HepG2 (cell line): ENCODE results near the gene RNF208. TPM values are rescaled to one million over a fixed set of nuclear protein-coding genes. Genes with fewer than 3 reads are reported as not detected.
A peak's percentile ranks its signal among the peaks of the same experiment; 100 is the strongest.

Experiments used
- AKNA ChIP-seq: sonication (generic); formaldehyde crosslinking; IDR thresholded peaks from 2 replicates; pipeline ENCODE4 v1.4.0; 2020; ENCODE audit warnings: missing genetic modification reagents, borderline replicate concordance
- DNMT1 ChIP-seq: sonication (generic); formaldehyde crosslinking; IDR thresholded peaks from 2 replicates; pipeline ENCODE4 v1.5.1; 2020; ENCODE audit warnings: mild to moderate bottlenecking, missing genetic modification reagents
- HCFC1 ChIP-seq: fragments of 150-350 bp; IDR thresholded peaks from 2 replicates; pipeline ENCODE4 v1.6.1; 2014; ENCODE audit warnings: low read depth, low read length
- IRF1 ChIP-seq: sonication (generic); formaldehyde crosslinking; IDR thresholded peaks from 2 replicates; pipeline ENCODE4 v1.4.0; 2020; ENCODE audit warnings: low read depth, mild to moderate bottlenecking, missing genetic modification reagents
- KAT8 ChIP-seq: IDR thresholded peaks from 2 replicates; pipeline ENCODE4 v1.6.1; 2016; ENCODE audit warnings: missing genetic modification reagents, missing compliant biosample characterization
- MYC ChIP-seq: sonication (generic); formaldehyde crosslinking; IDR thresholded peaks from 2 replicates; pipeline ENCODE4 v1.9.0; 2021; ENCODE audit warnings: missing genetic modification reagents, borderline replicate concordance
- PAF1 ChIP-seq: IDR thresholded peaks from 2 replicates; pipeline ENCODE4 v1.6.1; 2016; ENCODE audit warnings: missing genetic modification reagents, missing compliant biosample characterization
- PHF8 ChIP-seq: sonication (generic); formaldehyde crosslinking; IDR thresholded peaks from 2 replicates; pipeline ENCODE4 v1.5.0; 2020; ENCODE audit warnings: missing genetic modification reagents
- SMARCE1 ChIP-seq: fragments of 450-650 bp; IDR thresholded peaks from 2 replicates; pipeline ENCODE4 v1.6.1; 2017; ENCODE audit warnings: borderline replicate concordance
- TARDBP ChIP-seq: sonication (generic); formaldehyde crosslinking; IDR thresholded peaks from 2 replicates; pipeline ENCODE4 v1.8.0; 2022; ENCODE audit warnings: mild to moderate bottlenecking, missing genetic modification reagents
- TMF1 ChIP-seq: sonication (generic); formaldehyde crosslinking; IDR thresholded peaks from 2 replicates; pipeline ENCODE4 v1.8.1; 2022; ENCODE audit warnings: low read depth, missing genetic modification reagents
- U2AF2 ChIP-seq: fragments of 200-400 bp; formaldehyde crosslinking; IDR thresholded peaks from 2 replicates; pipeline ENCODE4 v1.6.1; 2017; ENCODE audit warnings: low read depth, mild to moderate bottlenecking, low read length
- ZBTB8A ChIP-seq: sonication (generic); formaldehyde crosslinking; IDR thresholded peaks from 2 replicates; pipeline ENCODE4 v1.4.0; 2020; ENCODE audit warnings: mild to moderate bottlenecking, low read depth, missing genetic modification reagents, borderline replicate concordance
- ZFP37 ChIP-seq: sonication (generic); formaldehyde crosslinking; IDR thresholded peaks from 2 replicates; pipeline ENCODE4 v1.4.0; 2020; ENCODE audit warnings: missing genetic modification reagents, borderline replicate concordance
- ZKSCAN5 ChIP-seq: sonication (generic); formaldehyde crosslinking; IDR thresholded peaks from 2 replicates; pipeline ENCODE4 v1.5.1; 2020; ENCODE audit warnings: mild to moderate bottlenecking, missing genetic modification reagents
- ZNF33B ChIP-seq: sonication (generic); formaldehyde crosslinking; IDR thresholded peaks from 2 replicates; pipeline ENCODE4 v1.5.1; 2020; ENCODE audit warnings: mild to moderate bottlenecking, missing genetic modification reagents
- ZNF451 ChIP-seq: sonication (generic); formaldehyde crosslinking; IDR thresholded peaks from 2 replicates; pipeline ENCODE4 v1.5.0; 2020; ENCODE audit warnings: mild to moderate bottlenecking, missing genetic modification reagents
- ZNF510 ChIP-seq: sonication (generic); formaldehyde crosslinking; IDR thresholded peaks from 2 replicates; pipeline ENCODE4 v1.4.0; 2020; ENCODE audit warnings: low read depth, mild to moderate bottlenecking, missing genetic modification reagents
- ZNF543 ChIP-seq: sonication (generic); formaldehyde crosslinking; IDR thresholded peaks from 2 replicates; pipeline ENCODE4 v1.4.0; 2020; ENCODE audit warnings: mild to moderate bottlenecking, missing genetic modification reagents
- ZNF772 ChIP-seq: sonication (generic); formaldehyde crosslinking; IDR thresholded peaks from 2 replicates; pipeline ENCODE4 v1.5.0; 2020; ENCODE audit warnings: mild to moderate bottlenecking, missing genetic modification reagents
- ZNF781 ChIP-seq: sonication (generic); formaldehyde crosslinking; IDR thresholded peaks from 2 replicates; pipeline ENCODE4 v1.5.1; 2020; ENCODE audit warnings: borderline replicate concordance, mild to moderate bottlenecking, missing genetic modification reagents; ENCODE audit errors: not compliant biosample characterization
- ZNF878 ChIP-seq: sonication (generic); formaldehyde crosslinking; IDR thresholded peaks from 2 replicates; pipeline ENCODE4 v1.8.1; 2023; ENCODE audit warnings: mild to moderate bottlenecking, missing genetic modification reagents, moderate library complexity
- ZSCAN31 ChIP-seq: sonication (generic); formaldehyde crosslinking; IDR thresholded peaks from 2 replicates; pipeline ENCODE4 v1.5.0; 2020; ENCODE audit warnings: low read depth, mild to moderate bottlenecking, missing genetic modification reagents
- polyA plus RNA-seq, 8 experiments: library from polyadenylated mRNA; depleted of rRNA in 3 of 8; stranded (reverse) in 7 of 8; unstranded in 1 of 8; fragments of >200 nt; fragmentation: Illumina TruSeq in 4 of 8; extraction: Trizol in 4 of 8; gene quantifications; 2 replicates each; pipeline versions ENCODE4 v1.2.1 to v1.2.3, GENCODE V29; 2011 to 2016; ENCODE audit warnings: low read depth in 4 of 8, missing spikeins in 1 of 8, mixed read lengths in 1 of 8; ENCODE audit not compliant: insufficient read depth in 1 of 8
- total RNA-seq, 5 experiments: library from RNA; depleted of rRNA; stranded (reverse); fragments of >200 nt; fragmentation: Illumina TruSeq; extraction: Trizol; gene quantifications; 2 replicates each; pipeline ENCODE4 v1.2.3, GENCODE V29; 2016; ENCODE audit warnings: low read depth in 1 of 5
- TF ChIP-seq, protein P1 (sequence below): sonication (generic); IDR thresholded peaks from 2 replicates; pipeline ENCODE4 v1.6.1; 2016; ENCODE audit warnings: low read depth, borderline replicate concordance

The RNF208 gene
- total and polyA plus RNA-seq, 2 of the 13 experiments (the other 11 are each of a cell fraction or from before 2014, with no cell fraction given) = 1.6 to 2.1 TPM

DNA sequence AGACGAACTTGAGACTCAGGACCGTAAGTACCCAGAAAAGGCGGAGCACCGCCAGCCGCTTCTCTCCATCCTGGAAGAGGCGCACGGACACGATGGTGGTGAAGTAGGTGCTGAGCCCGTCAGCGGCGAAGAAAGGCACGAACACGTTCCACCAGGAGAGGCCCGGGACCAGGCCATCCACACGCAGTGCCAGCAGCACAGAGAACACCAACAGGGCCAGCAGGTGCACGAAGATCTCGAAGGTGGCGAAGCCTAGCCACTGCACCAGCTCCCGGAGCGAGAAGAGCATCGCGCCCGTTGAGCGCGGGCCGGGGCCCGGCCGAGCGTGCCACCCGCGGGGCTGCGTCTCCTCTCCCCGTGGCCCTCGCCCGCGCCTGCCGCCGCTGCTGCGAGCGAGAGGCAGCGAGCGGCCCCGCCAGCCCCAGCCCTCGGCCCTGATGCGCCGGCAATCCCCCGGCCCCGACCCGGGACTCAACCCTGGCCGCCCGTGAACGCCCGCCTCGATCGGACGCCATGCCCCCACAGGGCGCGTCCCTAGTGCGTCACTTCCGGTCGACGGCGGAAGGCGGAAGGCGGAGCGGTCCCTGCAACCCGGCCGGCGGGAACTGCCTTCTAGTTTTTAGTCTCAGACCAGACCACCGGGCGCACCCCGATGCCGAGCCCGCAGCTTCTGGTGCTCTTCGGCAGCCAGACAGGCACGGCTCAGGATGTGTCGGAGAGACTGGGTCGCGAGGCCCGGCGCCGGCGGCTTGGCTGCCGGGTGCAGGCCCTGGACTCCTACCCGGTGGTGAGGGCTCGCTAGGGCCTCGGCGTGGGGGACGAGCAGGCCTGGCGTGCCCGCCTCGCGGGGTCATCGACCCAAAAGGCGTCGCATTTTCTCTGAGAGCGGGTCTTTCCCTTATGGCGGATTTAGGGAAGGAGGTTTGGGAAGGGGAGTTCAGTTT, 16.6 kb downstream of the RNF208 start, which contains the start of the genes NDOR1 and TMEM203 (continued):
- no peak for TF ChIP-seq AKNA
- no peak for TF ChIP-seq ZNF451
- TF ChIP-seq KAT8 (CRISPR knock-in tag) = peak; percentile 99
- 0 out of 2 replicates have a peak, but pooled peaks have one; percentile 34 for TF ChIP-seq ZNF543
- peak; percentile 69 for TF ChIP-seq HCFC1
- TF ChIP-seq TARDBP (CRISPR knock-in tag) = peak; percentile 81; the same call in 1 of the 2 replicates
- no peak for TF ChIP-seq IRF1 (CRISPR knock-in tag)
- no peak for TF ChIP-seq ZNF878 (CRISPR knock-in tag)
- peak; percentile 46; the same call in 1 of the 2 replicates for TF ChIP-seq TMF1
- no peak for TF ChIP-seq ZBTB8A (CRISPR knock-in tag)
- TF ChIP-seq PAF1 = no peak
- no peak for TF ChIP-seq SMARCE1
- TF ChIP-seq MYC = peak; percentile 81; the same call in 1 of the 2 replicates
- TF ChIP-seq ZNF510 (CRISPR knock-in tag) = no peak
- no peak for TF ChIP-seq U2AF2
- peak; percentile 33; the same call in 1 of the 2 replicates for TF ChIP-seq ZNF33B
- TF ChIP-seq ZFP37 (CRISPR knock-in tag) = no peak
- TF ChIP-seq, protein P1, sequence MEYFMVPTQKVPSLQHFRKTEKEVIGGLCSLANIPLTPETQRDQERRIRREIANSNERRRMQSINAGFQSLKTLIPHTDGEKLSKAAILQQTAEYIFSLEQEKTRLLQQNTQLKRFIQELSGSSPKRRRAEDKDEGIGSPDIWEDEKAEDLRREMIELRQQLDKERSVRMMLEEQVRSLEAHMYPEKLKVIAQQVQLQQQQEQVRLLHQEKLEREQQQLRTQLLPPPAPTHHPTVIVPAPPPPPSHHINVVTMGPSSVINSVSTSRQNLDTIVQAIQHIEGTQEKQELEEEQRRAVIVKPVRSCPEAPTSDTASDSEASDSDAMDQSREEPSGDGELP = no peak
- peak; percentile 63 for TF ChIP-seq ZNF781 (CRISPR knock-in tag)
- TF ChIP-seq ZSCAN31 (CRISPR knock-in tag) = no peak
- TF ChIP-seq PHF8 (CRISPR knock-in tag) = peak; percentile 96
- no peak for TF ChIP-seq DNMT1 (CRISPR knock-in tag)
- peak; percentile 16; the same call in 1 of the 2 replicates for TF ChIP-seq ZNF772 (CRISPR knock-in tag)
- TF ChIP-seq ZKSCAN5 (CRISPR knock-in tag) = no peak
